NCI-H524 (cell line): Measurements from ENCODE around the gene RALB.
A peak's percentile ranks its signal among the peaks of the same experiment; 100 is the strongest.
"Not testable (repeated sequence)": the region's sequence is repeated elsewhere in the genome, so short reads cannot be mapped to it uniquely, and the experiment has no call there.

Experiments used
- DNase-seq, 2 experiments: peaks; one replicate each; lab custom pipeline; 2025; lab: John Stamatoyannopoulos, UW

RALB gene

GRCh38 chr2:120293096-120294007 lies 40.7 kb downstream of the RALB start:
- DNase-seq = no peak

GRCh38 chr2:120294008-120294340 lies 41.3 kb downstream of the RALB start:
- DNase-seq = no peak

GRCh38 chr2:120298173-120298835 lies 45.7 kb downstream of the RALB start:
- DNase-seq = no peak

- no peak for DNase-seq
Measured at GRCh38 chr2:120299004-120299403, 46.4 kb downstream of the RALB start.

- DNase-seq = no peak
Measured at GRCh38 chr2:120299561-120299960, 46.9 kb downstream of the RALB start.

- DNase-seq = no peak
Measured at GRCh38 chr2:120300385-120300784, 47.7 kb downstream of the RALB start.

GRCh38 chr2:120301284-120301683 lies 48.6 kb downstream of the RALB start:
- DNase-seq = no peak

- no peak for DNase-seq
Measured at GRCh38 chr2:120302301-120302700, 49.6 kb downstream of the RALB start.

GRCh38 chr2:120303177-120303576 lies 50.5 kb downstream of the RALB start:
- peak; percentile 82 to 93 for DNase-seq

GRCh38 chr2:120305296-120305695 lies 52.6 kb downstream of the RALB start:
- DNase-seq = peak in 1 of 2 experiments; percentile 40

GRCh38 chr2:120305937-120306490 lies 53.4 kb downstream of the RALB start:
- DNase-seq = peak in 1 of 2 experiments; percentile 29

- DNase-seq = no peak
Measured at GRCh38 chr2:120307482-120307881, 54.8 kb downstream of the RALB start.

GRCh38 chr2:120308038-120308910 lies 55.6 kb downstream of the RALB start:
- DNase-seq = no peak

GRCh38 chr2:120310136-120310535 lies 57.5 kb downstream of the RALB start:
- no peak for DNase-seq

GRCh38 chr2:120310841-120311240 lies 58.2 kb downstream of the RALB start:
- DNase-seq = not testable (repeated sequence)

- DNase-seq = no peak
Measured at GRCh38 chr2:120312076-120312475, 59.4 kb downstream of the RALB start.

- DNase-seq = peak; percentile 57 to 87
Measured at GRCh38 chr2:120312860-120313694, 60.4 kb downstream of the RALB start.

- peak; percentile 43 to 71 for DNase-seq
Measured at GRCh38 chr2:120313695-120314615, 61.3 kb downstream of the RALB start.

GRCh38 chr2:120314690-120315366 lies 62.2 kb downstream of the RALB start:
- DNase-seq = peak in 1 of 2 experiments; percentile 16
